ENCODE data around the gene TBX19.

- no peak for TF ChIP-seq ELK1 (IDR thresholded peaks at IDR 0.05; ENCODE audit: borderline replicate concordance, low read depth, low read length)
- no peak for TF ChIP-seq CTCF (conservative IDR thresholded peaks at IDR 0.05; ENCODE audit: low read depth, low read length)
- TF ChIP-seq USF2 (IDR thresholded peaks at IDR 0.05; ENCODE audit: low read depth, low read length), result no peak
Measured at GRCh38 chr1:168348146-168348709, 67.6 kb downstream of the TBX19 start.
